Measurements from ENCODE around the gene BMP2K. TPM values are rescaled to one million over a fixed set of nuclear protein-coding genes. Genes with fewer than 3 reads are reported as not detected.

BMP2K gene
- total RNA-seq, 1 donor from 2014 or later, result 24.0 TPM

DNA sequence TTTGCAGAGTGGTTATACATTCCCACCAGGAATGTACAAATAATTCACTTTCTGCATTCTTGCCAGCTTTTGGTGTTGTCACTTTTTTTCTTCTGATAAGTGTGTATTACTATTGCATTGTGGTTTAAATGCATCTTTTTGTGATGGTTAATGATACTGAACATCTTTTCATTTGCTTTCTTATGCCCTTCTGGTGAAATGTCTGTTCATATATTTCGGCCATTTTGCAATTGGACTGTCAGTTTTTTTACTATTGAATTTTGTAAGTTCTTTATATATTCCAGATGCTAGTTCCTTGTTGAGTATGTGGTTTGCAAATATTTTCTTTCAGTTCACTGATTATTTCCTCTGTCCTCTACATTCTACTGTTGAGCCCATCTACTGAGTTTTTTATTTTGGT, 19.4 kb upstream of the BMP2K start:
- H3K9me3 Mint-ChIP-seq, result no peaks in the 10 kb centered on the region
- TF ChIP-seq, protein P1, sequence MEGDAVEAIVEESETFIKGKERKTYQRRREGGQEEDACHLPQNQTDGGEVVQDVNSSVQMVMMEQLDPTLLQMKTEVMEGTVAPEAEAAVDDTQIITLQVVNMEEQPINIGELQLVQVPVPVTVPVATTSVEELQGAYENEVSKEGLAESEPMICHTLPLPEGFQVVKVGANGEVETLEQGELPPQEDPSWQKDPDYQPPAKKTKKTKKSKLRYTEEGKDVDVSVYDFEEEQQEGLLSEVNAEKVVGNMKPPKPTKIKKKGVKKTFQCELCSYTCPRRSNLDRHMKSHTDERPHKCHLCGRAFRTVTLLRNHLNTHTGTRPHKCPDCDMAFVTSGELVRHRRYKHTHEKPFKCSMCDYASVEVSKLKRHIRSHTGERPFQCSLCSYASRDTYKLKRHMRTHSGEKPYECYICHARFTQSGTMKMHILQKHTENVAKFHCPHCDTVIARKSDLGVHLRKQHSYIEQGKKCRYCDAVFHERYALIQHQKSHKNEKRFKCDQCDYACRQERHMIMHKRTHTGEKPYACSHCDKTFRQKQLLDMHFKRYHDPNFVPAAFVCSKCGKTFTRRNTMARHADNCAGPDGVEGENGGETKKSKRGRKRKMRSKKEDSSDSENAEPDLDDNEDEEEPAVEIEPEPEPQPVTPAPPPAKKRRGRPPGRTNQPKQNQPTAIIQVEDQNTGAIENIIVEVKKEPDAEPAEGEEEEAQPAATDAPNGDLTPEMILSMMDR (conservative IDR thresholded peaks at IDR 0.05), result no peak
- H3K36me3 Mint-ChIP-seq (ENCODE audit: low read depth), result no peaks in the 10 kb centered on the region
- no peak overlapping the region for H3K27ac Mint-ChIP-seq (ENCODE audit: unreplicated experiment)
- no peak for DNase-seq (ENCODE audit: low read depth, low spot score)
- no peak overlapping the region for H3K4me3 Mint-ChIP-seq
- H3K27me3 Mint-ChIP-seq (ENCODE audit: low read depth), result no peaks in the 10 kb centered on the region
- no peaks in the 10 kb centered on the region for H3K4me1 Mint-ChIP-seq

DNA sequence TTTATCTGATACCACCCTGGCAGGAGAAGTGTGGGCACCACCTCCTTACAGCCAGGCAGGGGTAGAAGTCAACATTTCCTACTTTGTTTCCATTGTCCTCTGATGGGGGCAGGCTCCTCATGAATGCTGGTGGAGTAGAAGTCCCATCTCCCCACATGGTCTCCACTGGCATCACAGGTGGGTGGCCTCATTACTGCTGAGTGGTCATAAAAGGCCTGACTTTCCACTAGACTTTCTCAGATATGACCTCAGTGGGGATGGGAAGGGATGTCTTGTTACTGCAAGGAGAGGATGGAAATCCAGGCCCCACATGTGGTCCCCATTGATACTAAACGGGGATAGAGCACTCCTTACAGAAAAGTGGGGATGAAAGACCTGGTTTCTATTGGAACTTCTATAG, 18.6 kb upstream of the BMP2K start:
- Mint-ChIP-seq H3K36me3 (ENCODE audit: low read depth) (no peaks in the 10 kb centered on the region), H3K9me3 (no peaks in the 10 kb centered on the region), H3K4me1 (no peaks in the 10 kb centered on the region), H3K27me3 (ENCODE audit: low read depth) (no peaks in the 10 kb centered on the region), H3K4me3 (no peak overlapping the region), H3K27ac (ENCODE audit: unreplicated experiment) (no peak overlapping the region)
- DNase-seq (ENCODE audit: low read depth, low spot score), result no peak
- TF ChIP-seq, protein P1 (conservative IDR thresholded peaks at IDR 0.05), result no peak

DNA sequence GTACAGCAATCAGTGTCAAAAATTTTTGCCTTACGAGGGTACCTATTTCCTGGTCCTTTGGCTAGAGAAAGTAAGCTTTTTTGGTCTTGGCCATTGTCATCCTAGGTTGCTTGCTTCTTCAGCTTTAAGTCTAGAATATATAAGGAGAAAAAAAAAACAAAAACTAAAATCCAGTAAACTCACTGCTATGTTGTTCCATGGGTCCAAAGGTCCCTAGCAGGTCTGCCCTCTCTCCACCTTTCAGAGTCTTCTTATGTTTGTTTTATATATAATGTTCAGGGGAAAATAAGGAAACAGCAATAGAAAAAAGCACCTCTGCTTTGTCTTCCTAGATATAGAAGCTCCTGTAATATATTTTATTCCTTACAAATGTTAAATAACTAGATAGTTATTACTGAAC, 18.1 kb upstream of the BMP2K start:
- H3K4me1 Mint-ChIP-seq, result no peaks in the 10 kb centered on the region
- no peak overlapping the region for H3K27ac Mint-ChIP-seq (ENCODE audit: unreplicated experiment)
- H3K27me3 Mint-ChIP-seq (ENCODE audit: low read depth), result no peaks in the 10 kb centered on the region
- no peak overlapping the region for H3K4me3 Mint-ChIP-seq
- no peak for DNase-seq (ENCODE audit: low read depth, low spot score)
- H3K9me3 Mint-ChIP-seq, result no peaks in the 10 kb centered on the region
- TF ChIP-seq, protein P1 (conservative IDR thresholded peaks at IDR 0.05), result no peak
- no peaks in the 10 kb centered on the region for H3K36me3 Mint-ChIP-seq (ENCODE audit: low read depth)

DNA sequence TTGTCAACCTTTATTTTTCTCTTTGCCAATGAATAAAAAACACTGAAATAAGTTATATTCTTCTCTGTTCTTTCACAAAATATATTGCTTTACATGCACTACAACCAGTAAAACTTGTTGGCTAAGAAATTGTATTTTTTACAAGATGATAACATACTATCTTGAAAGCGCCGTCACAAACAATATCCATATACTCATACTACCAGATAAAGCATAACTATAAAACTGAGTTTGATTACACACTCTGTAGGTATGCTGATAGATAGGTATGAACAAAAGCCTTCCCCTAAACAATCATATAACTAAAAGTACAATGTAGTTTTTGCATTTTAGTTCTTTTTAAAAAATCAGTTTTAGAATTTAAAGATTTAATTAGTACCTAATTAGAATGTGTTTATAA, 13.6 kb upstream of the BMP2K start:
- no peak for DNase-seq (ENCODE audit: low read depth, low spot score)
- no peaks in the 10 kb centered on the region for H3K9me3 Mint-ChIP-seq
- H3K27ac Mint-ChIP-seq (ENCODE audit: unreplicated experiment), result no peak overlapping the region
- TF ChIP-seq, protein P1 (conservative IDR thresholded peaks at IDR 0.05), result no peak
- no peaks in the 10 kb centered on the region for H3K4me1 Mint-ChIP-seq
- no peaks in the 10 kb centered on the region for H3K36me3 Mint-ChIP-seq (ENCODE audit: low read depth)
- no peak overlapping the region for H3K4me3 Mint-ChIP-seq
- H3K27me3 Mint-ChIP-seq (ENCODE audit: low read depth), result no peaks in the 10 kb centered on the region

DNA sequence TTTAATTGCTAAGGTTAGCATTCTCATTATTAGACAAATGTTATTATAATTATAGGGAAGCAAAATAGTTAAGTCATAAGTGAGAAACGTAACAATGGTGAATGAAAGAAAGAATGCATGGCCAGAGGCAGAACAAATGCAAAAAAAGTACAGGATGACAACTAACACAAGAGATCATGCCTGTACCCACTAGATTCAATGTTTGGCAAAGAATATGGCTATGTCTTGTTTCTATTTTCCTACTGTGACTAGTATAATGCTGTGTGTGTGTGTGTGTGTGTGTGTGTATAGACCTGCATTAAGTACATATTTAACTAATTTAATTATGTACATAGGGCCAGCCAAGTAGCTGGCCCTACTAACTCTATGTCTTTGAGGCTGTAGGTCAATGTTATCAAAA, 12.9 kb upstream of the BMP2K start:
- Mint-ChIP-seq H3K9me3 (no peaks in the 10 kb centered on the region), H3K27ac (ENCODE audit: unreplicated experiment) (no peak overlapping the region), H3K4me1 (no peaks in the 10 kb centered on the region), H3K27me3 (ENCODE audit: low read depth) (no peaks in the 10 kb centered on the region), H3K36me3 (ENCODE audit: low read depth) (no peaks in the 10 kb centered on the region), H3K4me3 (no peak overlapping the region)
- TF ChIP-seq, protein P1 (conservative IDR thresholded peaks at IDR 0.05), result no peak
- DNase-seq (ENCODE audit: low read depth, low spot score), result no peak
